Neuron (in vitro differentiated cells): ENCODE data around the gene CCDC187.
A peak's percentile ranks its signal among the peaks of the same experiment; 100 is the strongest.
"Not testable (repeated sequence)": the region's sequence is repeated elsewhere in the genome, so short reads cannot be mapped to it uniquely, and the experiment has no call there.

Source experiments
- H2AFZ ChIP-seq: one replicate; pipeline ENCODE4 v1.6.1; 2013; ENCODE audit warnings: low read depth, mild to moderate bottlenecking, inconsistent platforms, low read length, moderate library complexity
- H3K27me3 ChIP-seq: one replicate; pipeline ENCODE4 v1.6.1; 2013; ENCODE audit warnings: low read length; ENCODE audit not compliant: insufficient read depth
- H3K36me3 ChIP-seq: one replicate; pipeline ENCODE4 v1.6.1; 2013; ENCODE audit warnings: low read length; ENCODE audit not compliant: insufficient read depth
- H3K4me1 ChIP-seq: one replicate; pipeline ENCODE4 v1.6.1; 2013; ENCODE audit warnings: low read length; ENCODE audit not compliant: insufficient read depth
- H3K4me3 ChIP-seq: 2 replicates; pipeline ENCODE4 v1.5.1; 2013; ENCODE audit warnings: mild to moderate bottlenecking, low read length, moderate library complexity
- H3K9me3 ChIP-seq: one replicate; pipeline ENCODE4 v1.6.1; 2013; ENCODE audit warnings: low read length

CCDC187 gene

GRCh38 chr9:136273921-136274785, 29.7 kb downstream of the CCDC187 start:
- Histone ChIP-seq H3K36me3 (no peaks in the 10 kb centered on the region), H3K4me3 (no peak overlapping the region), H3K27me3 (peaks cover 50% of the 10 kb centered on the region), H3K4me1 (no peaks in the 10 kb centered on the region), H2AFZ (no peak overlapping the region), H3K9me3 (no peaks in the 10 kb centered on the region)

- Histone ChIP-seq H2AFZ (no peak overlapping the region), H3K4me3 (no peak overlapping the region), H3K4me1 (peaks cover 7% of the 10 kb centered on the region), H3K36me3 (no peaks in the 10 kb centered on the region), H3K9me3 (no peaks in the 10 kb centered on the region), H3K27me3 (peaks cover 47% of the 10 kb centered on the region)
Measured at GRCh38 chr9:136273244-136273865, 30.5 kb downstream of the CCDC187 start.

GRCh38 chr9:136270173-136270705, 33.7 kb downstream of the CCDC187 start:
- Histone ChIP-seq H3K4me1 (peaks cover 17% of the 10 kb centered on the region), H3K27me3 (peaks cover 33% of the 10 kb centered on the region), H3K9me3 (no peaks in the 10 kb centered on the region), H2AFZ (no peak overlapping the region), H3K36me3 (no peaks in the 10 kb centered on the region), H3K4me3 (no peak overlapping the region)

GRCh38 chr9:136268735-136269134, 35.2 kb downstream of the CCDC187 start:
- Histone ChIP-seq H3K27me3 (peaks cover 28% of the 10 kb centered on the region), H3K4me3 (no peak overlapping the region), H2AFZ (no peak overlapping the region), H3K9me3 (no peaks in the 10 kb centered on the region), H3K4me1 (peaks cover 24% of the 10 kb centered on the region), H3K36me3 (no peaks in the 10 kb centered on the region)

GRCh38 chr9:136268318-136268717, 35.6 kb downstream of the CCDC187 start:
- Histone ChIP-seq H3K27me3 (peaks cover 27% of the 10 kb centered on the region), H3K36me3 (no peaks in the 10 kb centered on the region), H3K4me3 (no peak overlapping the region), H2AFZ (no peak overlapping the region), H3K4me1 (peaks cover 28% of the 10 kb centered on the region), H3K9me3 (no peaks in the 10 kb centered on the region)

- Histone ChIP-seq H3K9me3 (no peaks in the 10 kb centered on the region), H3K4me3 (peak overlapping the region; percentile 35), H3K4me1 (peaks cover 28% of the 10 kb centered on the region), H3K36me3 (no peaks in the 10 kb centered on the region), H2AFZ (no peak overlapping the region), H3K27me3 (peaks cover 24% of the 10 kb centered on the region)
Measured at GRCh38 chr9:136267261-136268111, 36.4 kb downstream of the CCDC187 start.

GRCh38 chr9:136266641-136267040, 37.3 kb downstream of the CCDC187 start:
- Histone ChIP-seq H3K27me3 (peaks cover 28% of the 10 kb centered on the region), H3K4me1 (peaks cover 28% of the 10 kb centered on the region)
- H3K4me3 ChIP-seq, H3K36me3 ChIP-seq, H3K9me3 ChIP-seq, H2AFZ ChIP-seq: not testable (repeated sequence)

GRCh38 chr9:136265561-136266355, 38.1 kb downstream of the CCDC187 start:
- no peak overlapping the region for H2AFZ ChIP-seq
- peaks cover 34% of the 10 kb centered on the region for H3K27me3 ChIP-seq
- no peaks in the 10 kb centered on the region for H3K36me3 ChIP-seq
- peaks cover 28% of the 10 kb centered on the region for H3K4me1 ChIP-seq
- no peaks in the 10 kb centered on the region for H3K9me3 ChIP-seq
- H3K4me3 ChIP-seq = no peak overlapping the region

- Histone ChIP-seq H3K4me3 (no peak overlapping the region), H2AFZ (no peak overlapping the region), H3K4me1 (peaks cover 28% of the 10 kb centered on the region), H3K27me3 (peaks cover 44% of the 10 kb centered on the region), H3K36me3 (no peaks in the 10 kb centered on the region), H3K9me3 (no peaks in the 10 kb centered on the region)
Measured at GRCh38 chr9:136264441-136265405, 39.2 kb downstream of the CCDC187 start.

- no peaks in the 10 kb centered on the region for H3K9me3 ChIP-seq
- no peaks in the 10 kb centered on the region for H3K36me3 ChIP-seq
- no peak overlapping the region for H2AFZ ChIP-seq
- H3K4me3 ChIP-seq = no peak overlapping the region
- H3K4me1 ChIP-seq = peaks cover 31% of the 10 kb centered on the region
- H3K27me3 ChIP-seq = peaks cover 48% of the 10 kb centered on the region
Measured at GRCh38 chr9:136264031-136264430, 39.9 kb downstream of the CCDC187 start.

- Histone ChIP-seq H2AFZ (no peak overlapping the region), H3K4me3 (no peak overlapping the region), H3K9me3 (no peaks in the 10 kb centered on the region), H3K36me3 (no peaks in the 10 kb centered on the region), H3K4me1 (peaks cover 19% of the 10 kb centered on the region), H3K27me3 (peaks cover 58% of the 10 kb centered on the region)
Measured at GRCh38 chr9:136262671-136263178, 41.2 kb downstream of the CCDC187 start.
